ENCODE results near the gene RANBP3L. TPM values are rescaled to one million over a fixed set of nuclear protein-coding genes. Genes with fewer than 3 reads are reported as not detected.

RANBP3L gene
- total RNA-seq, 1 experiment from 2014 or later: not detected

GRCh38 chr5:36230151-36230790 is 71.4 kb downstream of the RANBP3L start:
- Mint-ChIP-seq H3K4me3 (no peak overlapping the region), H3K4me1 (peaks cover 6 to 9% of the 10 kb centered on the region in 2 experiments), H3K27me3 (ENCODE audit: low read depth) (no peaks in the 10 kb centered on the region), H3K9me3 (no peaks in the 10 kb centered on the region), H3K36me3 (ENCODE audit: insufficient read depth in 1 of 3, low read depth in 3 of 3) (no peaks in the 10 kb centered on the region), H3K27ac (peak overlapping the region in 2 of 3 experiments; percentile 0 to 10; a peak in 4 of 7 replicates)
- H3K14ac ChIP-seq (ENCODE audit: insufficient read depth, low read length): no peak overlapping the region
- no peak overlapping the region for H2BK120ac ChIP-seq (ENCODE audit: low read depth, low read length, poor library complexity, severe bottlenecking)
- H2AK5ac ChIP-seq (ENCODE audit: insufficient read length, low read length): no peak overlapping the region
- H3K9ac ChIP-seq (ENCODE audit: extremely low read depth, insufficient read length, low read length): no peak overlapping the region
- H4K91ac ChIP-seq (ENCODE audit: insufficient read length, low read depth, low read length): no peak overlapping the region
- no peak overlapping the region for H4K8ac ChIP-seq (replicated peaks; ENCODE audit: insufficient read length, low read depth, low read length)
- no peak overlapping the region for H2BK15ac ChIP-seq (ENCODE audit: low read depth, low read length)
- H3K23me2 ChIP-seq (ENCODE audit: insufficient read length, low read depth, low read length, poor library complexity, severe bottlenecking): no peaks in the 10 kb centered on the region
- H4K20me1 ChIP-seq (ENCODE audit: control insufficient read depth, insufficient read depth, insufficient read length): no peaks in the 10 kb centered on the region
- no peaks in the 10 kb centered on the region for H3K27me3 ChIP-seq (ENCODE audit: insufficient read depth, low read length)
- H3T11ph ChIP-seq (ENCODE audit: low read length): no peak overlapping the region
- no peaks in the 10 kb centered on the region for H3K79me1 ChIP-seq (ENCODE audit: insufficient read depth, low read depth, low read length, poor library complexity, severe bottlenecking)
- no peaks in the 10 kb centered on the region for H3K4me1 ChIP-seq (ENCODE audit: insufficient read depth, low read length)
- no CpG with 5 or more reads among the region's 1 CpG for WGBS (ENCODE audit: extremely low coverage, insufficient read length, low lambda C conversion rate)
- H2AFZ ChIP-seq (ENCODE audit: low read length): no peak overlapping the region
- H3K18ac ChIP-seq (ENCODE audit: insufficient read length, low read depth, low read length): no peak overlapping the region
- no peaks in the 10 kb centered on the region for H3K9me3 ChIP-seq (ENCODE audit: control insufficient read depth, low read depth, low read length)
- H3K27ac ChIP-seq (ENCODE audit: insufficient read length, low read depth, low read length): no peak overlapping the region
- H3K56ac ChIP-seq (ENCODE audit: insufficient read length, low read depth, low read length): no peak overlapping the region
- no peak overlapping the region for H4K5ac ChIP-seq (ENCODE audit: insufficient read length, low read depth, low read length)
- DNase-seq: no peak
- no peak overlapping the region for H3K4me2 ChIP-seq (ENCODE audit: insufficient read depth, insufficient read length, low read length)
- H2BK20ac ChIP-seq (ENCODE audit: low read depth, low read length, poor library complexity, severe bottlenecking): no peak overlapping the region
- H2BK5ac ChIP-seq (ENCODE audit: insufficient read length, low read length): no peak overlapping the region
- H3K79me2 ChIP-seq (ENCODE audit: insufficient read depth, low read length): no peaks in the 10 kb centered on the region
- TF ChIP-seq CTCF (conservative IDR thresholded peaks at IDR 0.05): no peak
- no peak overlapping the region for H3K23ac ChIP-seq (ENCODE audit: insufficient read length, low read depth, low read length)
- H2BK12ac ChIP-seq (ENCODE audit: insufficient read length, low read depth, low read length): no peak overlapping the region
- H3K4ac ChIP-seq (ENCODE audit: low read depth, low read length): no peak overlapping the region
